Chondrocyte (in vitro differentiated cells): ENCODE results near the gene MDM1. TPM values are rescaled to one million over a fixed set of nuclear protein-coding genes. Genes with fewer than 3 reads are reported as not detected.

ENCODE experiments used
- DNase-seq: peaks from one replicate; pipeline ENCODE4 v3.0.0; 2021; ENCODE audit warnings: mixed read lengths, low spot score
- H3K27ac Mint-ChIP-seq: one replicate; pipeline ENCODE4 v1.8.0; 2021; ENCODE audit warnings: mild to moderate bottlenecking, moderate library complexity, mixed read lengths; ENCODE audit not compliant: unreplicated experiment
- H3K27me3 Mint-ChIP-seq: 2 replicates; pipeline ENCODE4 v1.8.0; 2021; ENCODE audit warnings: low read depth, mixed read lengths
- H3K36me3 Mint-ChIP-seq: 2 replicates; pipeline ENCODE4 v1.8.0; 2021; ENCODE audit warnings: low read depth, mixed read lengths
- H3K4me1 Mint-ChIP-seq: 2 replicates; pipeline ENCODE4 v1.8.0; 2021; ENCODE audit warnings: low read depth, mild to moderate bottlenecking, mixed read lengths
- H3K4me3 Mint-ChIP-seq: one replicate; pipeline ENCODE4 v1.8.0; 2021; ENCODE audit warnings: mild to moderate bottlenecking, moderate library complexity, mixed read lengths; ENCODE audit not compliant: unreplicated experiment
- H3K9me3 Mint-ChIP-seq: 2 replicates; pipeline ENCODE4 v1.8.0; 2021; ENCODE audit warnings: low read depth, mixed read lengths
- CTCF ChIP-seq: fragments of 200-600 bp; sonication (generic); IDR thresholded peaks from 2 replicates; pipeline ENCODE4 v1.5.0; 2021; ENCODE audit warnings: antibody characterized with exemption, mild to moderate bottlenecking, moderate library complexity
- total RNA-seq: library from RNA; stranded (reverse); gene quantifications from 3 replicates; pipeline ENCODE4 v1.2.1, GENCODE V29; 2021

Gene MDM1
- total RNA-seq, 1 donor from 2014 or later: 9.5 TPM

GRCh38 chr12:68345763-68346162 lies 13.6 kb upstream of the MDM1 start:
- no peak overlapping the region for H3K27ac Mint-ChIP-seq
- no peak for TF ChIP-seq CTCF
- no peaks in the 10 kb centered on the region for H3K9me3 Mint-ChIP-seq
- H3K4me3 Mint-ChIP-seq: no peak overlapping the region
- no peak for DNase-seq
- no peaks in the 10 kb centered on the region for H3K36me3 Mint-ChIP-seq
- peaks cover 29% of the 10 kb centered on the region for H3K27me3 Mint-ChIP-seq
- peaks cover 10% of the 10 kb centered on the region for H3K4me1 Mint-ChIP-seq

- peaks cover 29% of the 10 kb centered on the region for H3K27me3 Mint-ChIP-seq
- H3K4me1 Mint-ChIP-seq: no peaks in the 10 kb centered on the region
- no peak for TF ChIP-seq CTCF
- H3K4me3 Mint-ChIP-seq: no peak overlapping the region
- H3K9me3 Mint-ChIP-seq: no peaks in the 10 kb centered on the region
- DNase-seq: no peak
- H3K27ac Mint-ChIP-seq: no peak overlapping the region
- no peaks in the 10 kb centered on the region for H3K36me3 Mint-ChIP-seq
Measured at GRCh38 chr12:68344126-68344525, 12.0 kb upstream of the MDM1 start.

GRCh38 chr12:68342966-68343365 lies 10.8 kb upstream of the MDM1 start:
- Mint-ChIP-seq H3K27me3 (peaks cover 29% of the 10 kb centered on the region), H3K4me3 (no peak overlapping the region), H3K36me3 (no peaks in the 10 kb centered on the region), H3K27ac (no peak overlapping the region), H3K9me3 (no peaks in the 10 kb centered on the region), H3K4me1 (no peaks in the 10 kb centered on the region)
- no peak for TF ChIP-seq CTCF
- DNase-seq: no peak

GRCh38 chr12:68341822-68342221 lies 9.7 kb upstream of the MDM1 start:
- no peaks in the 10 kb centered on the region for H3K36me3 Mint-ChIP-seq
- no peaks in the 10 kb centered on the region for H3K9me3 Mint-ChIP-seq
- H3K27ac Mint-ChIP-seq: no peak overlapping the region
- peaks cover 5% of the 10 kb centered on the region for H3K4me1 Mint-ChIP-seq
- H3K27me3 Mint-ChIP-seq: peaks cover 26% of the 10 kb centered on the region
- no peak for TF ChIP-seq CTCF
- DNase-seq: no peak
- H3K4me3 Mint-ChIP-seq: no peak overlapping the region

- H3K36me3 Mint-ChIP-seq: no peaks in the 10 kb centered on the region
Measured at GRCh38 chr12:68340404-68341270, 8.5 kb upstream of the MDM1 start.

More at GRCh38 chr12:68340404-68341270, 8.5 kb upstream of the MDM1 start:
- H3K27ac Mint-ChIP-seq: no peak overlapping the region
- no peak overlapping the region for H3K4me3 Mint-ChIP-seq
- peaks cover 8% of the 10 kb centered on the region for H3K4me1 Mint-ChIP-seq
- H3K9me3 Mint-ChIP-seq: no peaks in the 10 kb centered on the region
- H3K27me3 Mint-ChIP-seq: peaks cover 23% of the 10 kb centered on the region
- no peak for TF ChIP-seq CTCF
- no peak for DNase-seq
